Tibial nerve (tissue), 3 donors: ENCODE data around the gene FIGNL1.

Source experiments
- POLR2A ChIP-seq, 2 donors: fragments of 450-650 bp; IDR thresholded peaks; one replicate each; pipeline ENCODE4 v1.6.1; 2017; ENCODE audit warnings: antibody characterized with exemption in 2 of 2, mild to moderate bottlenecking in 2 of 2, moderate library complexity in 2 of 2
- TF ChIP-seq, protein P1 (sequence below), 5 experiments: fragments of 200-600 bp in 3 of 5; fragments of 450-650 bp in 2 of 5; sonication (generic) in 3 of 5; IDR thresholded peaks; one replicate each; pipeline ENCODE4 v1.5.1; 2016 to 2019; ENCODE audit warnings: antibody characterized with exemption in 5 of 5, mild to moderate bottlenecking in 3 of 5, moderate library complexity in 2 of 5

DNA sequence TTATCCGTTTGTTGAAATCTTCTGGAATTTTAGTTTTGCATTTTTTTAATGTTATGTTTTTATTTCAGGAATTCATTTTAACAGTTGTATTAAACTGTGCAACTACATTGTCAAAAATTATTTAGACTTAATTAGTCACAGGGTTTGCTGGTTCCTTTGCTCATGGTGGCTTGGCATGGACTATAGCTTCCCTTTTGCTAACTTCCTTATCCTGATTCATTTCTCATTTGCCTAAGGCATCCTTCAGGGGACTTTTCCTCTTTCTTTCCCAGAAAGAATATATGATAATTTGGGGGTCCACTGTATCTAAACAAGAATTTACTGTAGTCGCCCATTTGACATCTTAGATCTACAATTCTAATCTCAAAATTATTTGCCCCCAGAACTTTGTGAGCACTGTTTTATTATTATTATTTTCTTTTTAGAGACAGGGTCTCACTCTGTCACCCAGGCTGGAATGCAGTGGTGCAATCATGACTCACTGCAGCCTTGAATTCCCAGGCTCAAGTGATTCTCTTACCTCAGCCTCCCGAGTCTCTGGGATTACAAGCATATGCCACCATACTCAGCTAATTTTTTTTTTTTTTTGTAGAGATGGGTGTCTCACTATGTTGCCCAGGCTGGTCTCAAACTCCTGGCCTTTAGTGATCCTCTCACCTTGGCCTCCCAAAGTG is 13.9 kb downstream of the FIGNL1 start:
- no peak for TF ChIP-seq POLR2A (IDR thresholded peaks at IDR 0.05)
- TF ChIP-seq, protein P1, sequence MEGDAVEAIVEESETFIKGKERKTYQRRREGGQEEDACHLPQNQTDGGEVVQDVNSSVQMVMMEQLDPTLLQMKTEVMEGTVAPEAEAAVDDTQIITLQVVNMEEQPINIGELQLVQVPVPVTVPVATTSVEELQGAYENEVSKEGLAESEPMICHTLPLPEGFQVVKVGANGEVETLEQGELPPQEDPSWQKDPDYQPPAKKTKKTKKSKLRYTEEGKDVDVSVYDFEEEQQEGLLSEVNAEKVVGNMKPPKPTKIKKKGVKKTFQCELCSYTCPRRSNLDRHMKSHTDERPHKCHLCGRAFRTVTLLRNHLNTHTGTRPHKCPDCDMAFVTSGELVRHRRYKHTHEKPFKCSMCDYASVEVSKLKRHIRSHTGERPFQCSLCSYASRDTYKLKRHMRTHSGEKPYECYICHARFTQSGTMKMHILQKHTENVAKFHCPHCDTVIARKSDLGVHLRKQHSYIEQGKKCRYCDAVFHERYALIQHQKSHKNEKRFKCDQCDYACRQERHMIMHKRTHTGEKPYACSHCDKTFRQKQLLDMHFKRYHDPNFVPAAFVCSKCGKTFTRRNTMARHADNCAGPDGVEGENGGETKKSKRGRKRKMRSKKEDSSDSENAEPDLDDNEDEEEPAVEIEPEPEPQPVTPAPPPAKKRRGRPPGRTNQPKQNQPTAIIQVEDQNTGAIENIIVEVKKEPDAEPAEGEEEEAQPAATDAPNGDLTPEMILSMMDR (IDR thresholded peaks at IDR 0.05): no peak
